ENCODE results near the gene NPDC1. TPM values are rescaled to one million over a fixed set of nuclear protein-coding genes. Genes with fewer than 3 reads are reported as not detected.

Gene NPDC1
- polyA plus RNA-seq, 12 donors, result 26.6 to 48.0 (median 30.3) TPM; not detected in 1

GRCh38 chr9:137058521-137059234, 12.7 kb upstream of the NPDC1 start:
- no peak for DNase-seq

- no peak for DNase-seq
Measured at GRCh38 chr9:137057545-137057944, 11.6 kb upstream of the NPDC1 start.

GRCh38 chr9:137056739-137057415, 10.9 kb upstream of the NPDC1 start:
- DNase-seq, result no peak

- peak; percentile 92 for DNase-seq
Measured at GRCh38 chr9:137055385-137056364, 9.7 kb upstream of the NPDC1 start.

GRCh38 chr9:137054932-137055384, 9.0 kb upstream of the NPDC1 start:
- no peak for DNase-seq

GRCh38 chr9:137053944-137054931, 8.3 kb upstream of the NPDC1 start, which contains the start of gene ENTPD2:
TSS of gene ENTPD2 (minus strand) at chr9:137054061. CDS start at chr9:137053997, 64 bp downstream.
- DNase-seq, result no peak

GRCh38 chr9:137052998-137053943, 7.3 kb upstream of the NPDC1 start:
- DNase-seq, result no peak

GRCh38 chr9:137052293-137052692, 6.3 kb upstream of the NPDC1 start:
- DNase-seq, result no peak

GRCh38 chr9:137051145-137051724, 5.3 kb upstream of the NPDC1 start:
- DNase-seq, result no peak

GRCh38 chr9:137050570-137050969, 4.6 kb upstream of the NPDC1 start:
- DNase-seq, result no peak

- DNase-seq, result no peak
Measured at GRCh38 chr9:137049544-137050449, 3.8 kb upstream of the NPDC1 start.

- no peak for DNase-seq
Measured at GRCh38 chr9:137048655-137049543, 2.9 kb upstream of the NPDC1 start.

- no peak for DNase-seq
Measured at GRCh38 chr9:137045294-137046087, 486 bp downstream of the NPDC1 start.

GRCh38 chr9:137044502-137045177, 1.3 kb downstream of the NPDC1 start:
- no peak for DNase-seq

- DNase-seq, result no peak
Measured at GRCh38 chr9:137044037-137044436, 1.9 kb downstream of the NPDC1 start.

Measured in muscle of arm (tissue), 12 donors.